Loucy (cell line): ENCODE data around the gene KNCN.

ENCODE experiments used
- H2AFZ ChIP-seq: fragments of 200-600 bp; sonication (generic); 2 replicates; pipeline ENCODE4 v1.6.0; 2016; ENCODE audit warnings: antibody characterized with exemption, mild to moderate bottlenecking, low read length, moderate library complexity
- H3F3A ChIP-seq: fragments of 200-600 bp; 2 replicates; pipeline ENCODE4 v1.6.0; 2016; ENCODE audit warnings: antibody characterized with exemption, low read depth, mild to moderate bottlenecking
- H3K27me3 ChIP-seq: fragments of 200-600 bp; sonication (generic); 2 replicates; pipeline ENCODE4 v1.6.1; 2014; ENCODE audit warnings: low read length, mild to moderate bottlenecking; ENCODE audit not compliant: insufficient read depth, poor library complexity, severe bottlenecking
- H3K36me3 ChIP-seq: fragments of 200-600 bp; sonication (generic); 2 replicates; pipeline ENCODE4 v1.6.1; 2016; ENCODE audit warnings: low read length; ENCODE audit not compliant: insufficient read depth
- H3K4me1 ChIP-seq: fragments of 200-600 bp; sonication (generic); 2 replicates; pipeline ENCODE4 v1.5.1; 2014; ENCODE audit warnings: low read length, mild to moderate bottlenecking; ENCODE audit not compliant: insufficient read depth, poor library complexity, severe bottlenecking
- H3K4me2 ChIP-seq: fragments of 200-600 bp; sonication (generic); 2 replicates; pipeline ENCODE4 v1.6.0; 2014; ENCODE audit warnings: antibody characterized with exemption, low read length, low read depth, mild to moderate bottlenecking; ENCODE audit not compliant: poor library complexity, severe bottlenecking
- H3K4me3 ChIP-seq: fragments of 200-600 bp; sonication (generic); 2 replicates; pipeline ENCODE4 v1.5.1; 2014; ENCODE audit warnings: low read length, mild to moderate bottlenecking, mixed read lengths; ENCODE audit not compliant: poor library complexity, severe bottlenecking
- H3K79me2 ChIP-seq: fragments of 200-600 bp; sonication (generic); 2 replicates; pipeline ENCODE4 v1.6.1; 2014; ENCODE audit warnings: low read length; ENCODE audit not compliant: insufficient read depth
- H3K9ac ChIP-seq: fragments of 200-600 bp; sonication (generic); 2 replicates; pipeline ENCODE4 v1.6.0; 2014; ENCODE audit warnings: mild to moderate bottlenecking, low read depth, low read length, moderate library complexity; ENCODE audit not compliant: poor library complexity, severe bottlenecking
- H3K9me2 ChIP-seq: fragments of 200-600 bp; sonication (generic); replicated peaks from 2 replicates; pipeline ENCODE4 v1.6.1; 2016; ENCODE audit warnings: low read depth, low read length, mixed read lengths
- H3K9me3 ChIP-seq: fragments of 200-600 bp; sonication (generic); 2 replicates; pipeline ENCODE4 v1.6.1; 2014; ENCODE audit warnings: mild to moderate bottlenecking, antibody characterized with exemption, low read length, low read depth; ENCODE audit not compliant: insufficient read depth
- H4K20me1 ChIP-seq: fragments of 200-600 bp; sonication (generic); 2 replicates; pipeline ENCODE4 v1.6.0; 2014; ENCODE audit warnings: antibody characterized with exemption, low read length, mild to moderate bottlenecking; ENCODE audit not compliant: insufficient read depth, poor library complexity, severe bottlenecking
- CTCF ChIP-seq: fragments of 200-600 bp; sonication (generic); conservative IDR thresholded peaks from 2 replicates; pipeline ENCODE4 v1.5.1; 2014; ENCODE audit warnings: mild to moderate bottlenecking, antibody characterized with exemption, low read length
- EZH2phosphoT487 ChIP-seq: fragments of 200-600 bp; IDR thresholded peaks from 2 replicates; pipeline ENCODE4 v1.6.1; 2018; ENCODE audit warnings: antibody characterized with exemption, mild to moderate bottlenecking, moderate library complexity, borderline replicate concordance

The KNCN gene

GRCh38 chr1:46558141-46558963, 6.9 kb upstream of the KNCN start:
- no peaks in the 10 kb centered on the region; the same call in 1 of the 2 replicates for H3K36me3 ChIP-seq
- H3K27me3 ChIP-seq: no peaks in the 10 kb centered on the region

GRCh38 chr1:46557403-46557802, 6.0 kb upstream of the KNCN start:
- H3K36me3 ChIP-seq: no peaks in the 10 kb centered on the region
- no peak for TF ChIP-seq CTCF
- TF ChIP-seq EZH2phosphoT487: no peak
- no peaks in the 10 kb centered on the region for H3K9me2 ChIP-seq
- no peak overlapping the region for H2AFZ ChIP-seq
- no peaks in the 10 kb centered on the region for H3F3A ChIP-seq
- H3K4me3 ChIP-seq: no peak overlapping the region
- no peaks in the 10 kb centered on the region for H3K79me2 ChIP-seq
- no peak overlapping the region for H3K4me2 ChIP-seq
- H3K4me1 ChIP-seq: no peaks in the 10 kb centered on the region
- H4K20me1 ChIP-seq: no peaks in the 10 kb centered on the region
- no peaks in the 10 kb centered on the region for H3K27me3 ChIP-seq
- no peaks in the 10 kb centered on the region for H3K9me3 ChIP-seq
- no peak overlapping the region for H3K9ac ChIP-seq

More at GRCh38 chr1:46558141-46558963, 6.9 kb upstream of the KNCN start:
- no peaks in the 10 kb centered on the region for H3K9me3 ChIP-seq
- TF ChIP-seq CTCF (no peak), EZH2phosphoT487 (no peak)
- H3K4me1 ChIP-seq: no peaks in the 10 kb centered on the region
- no peak overlapping the region for H3K4me3 ChIP-seq
- H3F3A ChIP-seq: no peaks in the 10 kb centered on the region
- no peaks in the 10 kb centered on the region for H4K20me1 ChIP-seq
- H3K79me2 ChIP-seq: no peaks in the 10 kb centered on the region
- no peak overlapping the region for H2AFZ ChIP-seq
- H3K9ac ChIP-seq: no peak overlapping the region
- no peaks in the 10 kb centered on the region for H3K9me2 ChIP-seq
- no peak overlapping the region for H3K4me2 ChIP-seq

GRCh38 chr1:46556822-46557221, 5.4 kb upstream of the KNCN start:
- no peak overlapping the region for H2AFZ ChIP-seq
- no peaks in the 10 kb centered on the region for H3K27me3 ChIP-seq
- H4K20me1 ChIP-seq: no peaks in the 10 kb centered on the region
- H3K4me1 ChIP-seq: no peaks in the 10 kb centered on the region
- no peaks in the 10 kb centered on the region for H3F3A ChIP-seq
- TF ChIP-seq CTCF (peak; percentile 40), EZH2phosphoT487 (no peak)
- H3K9me2 ChIP-seq: no peaks in the 10 kb centered on the region
- H3K4me2 ChIP-seq: no peak overlapping the region
- H3K4me3 ChIP-seq: no peak overlapping the region
- H3K79me2 ChIP-seq: no peaks in the 10 kb centered on the region
- no peak overlapping the region for H3K9ac ChIP-seq
- H3K36me3 ChIP-seq: no peaks in the 10 kb centered on the region
- no peaks in the 10 kb centered on the region for H3K9me3 ChIP-seq
